ENCODE results near the gene RPL18A. TPM values are rescaled to one million over a fixed set of nuclear protein-coding genes. Genes with fewer than 3 reads are reported as not detected.

Gene RPL18A
- total and polyA plus RNA-seq, 10 of the 15 experiments (the other 5 are each of a cell fraction or from before 2014, with no cell fraction given) = 1,181 to 3,774 (median 2,300) TPM

DNA sequence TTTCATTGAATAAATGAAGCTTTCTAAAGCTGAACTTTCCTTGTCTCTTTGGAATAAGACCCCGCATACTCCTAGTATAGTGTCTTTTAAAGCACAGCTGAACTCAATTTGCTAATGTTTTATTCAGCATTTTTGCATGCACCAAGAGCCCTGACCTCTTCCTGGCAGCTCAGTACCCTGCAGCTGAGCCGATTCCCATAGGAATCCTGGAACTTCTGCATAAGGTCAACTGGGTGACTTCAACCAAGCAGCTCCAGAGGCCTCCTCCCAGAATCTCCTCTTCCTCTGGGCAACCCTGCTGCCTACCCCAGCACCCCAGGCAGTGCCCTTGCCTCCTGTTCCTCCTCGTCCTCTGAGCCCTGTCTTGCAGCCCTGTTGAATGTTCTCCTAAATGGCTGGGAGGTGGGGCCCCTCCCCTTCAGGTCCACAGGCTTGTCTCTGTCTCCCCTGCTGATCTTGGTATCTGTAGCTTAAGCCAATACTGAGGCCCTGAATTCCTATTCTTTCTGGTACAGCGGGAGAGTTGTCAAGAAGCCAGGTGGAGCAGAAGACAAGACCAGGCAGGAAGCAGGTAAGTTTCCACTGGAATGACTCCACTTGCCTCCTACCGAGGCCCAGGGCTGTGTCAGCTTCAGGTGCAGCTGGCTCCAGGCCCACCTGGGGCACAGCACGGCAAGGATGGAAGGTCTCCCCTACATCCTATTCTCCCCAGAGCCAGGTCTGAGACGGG, 49.5 kb downstream of the RPL18A start:
- in situ Hi-C loops (cut with MboI) (no loop called here), intact Hi-C loops (cut with micrococcal nuclease; ENCODE audit: unreplicated experiment) (no loop called here)
- Histone ChIP-seq H3K9ac (ENCODE audit: control insufficient read depth, insufficient read depth, low read length) (no peak overlapping the region), H2AFZ (ENCODE audit: control insufficient read depth, low read depth, low read length) (no peak overlapping the region), H3K4me3 (no peak overlapping the region), H3K4me2 (ENCODE audit: control insufficient read depth, insufficient read depth) (no peak overlapping the region), H3K36me3 (ENCODE audit: control insufficient read depth in 2 of 2, insufficient read depth in 2 of 2, low read length in 1 of 2) (no peaks in the 10 kb centered on the region), H3K27ac (ENCODE audit: control insufficient read depth, insufficient read depth) (no peak overlapping the region), H3K4me1 (ENCODE audit: control insufficient read depth, insufficient read depth, low read length) (no peaks in the 10 kb centered on the region), H4K20me1 (ENCODE audit: control insufficient read depth, insufficient read depth) (no peaks in the 10 kb centered on the region), H3K79me2 (ENCODE audit: control insufficient read depth, insufficient read depth, low read length) (no peaks in the 10 kb centered on the region), H3K9me3 (replicated peaks; ENCODE audit: control insufficient read depth, insufficient read depth, low read length) (peaks cover 7% of the 10 kb centered on the region; the same call in 1 of the 3 replicates), H3K27me3 (replicated peaks in 1 of 2; ENCODE audit: control insufficient read depth in 2 of 2, insufficient read depth in 2 of 2, low read length in 1 of 2) (no peaks in the 10 kb centered on the region)
- TF ChIP-seq, protein P1, sequence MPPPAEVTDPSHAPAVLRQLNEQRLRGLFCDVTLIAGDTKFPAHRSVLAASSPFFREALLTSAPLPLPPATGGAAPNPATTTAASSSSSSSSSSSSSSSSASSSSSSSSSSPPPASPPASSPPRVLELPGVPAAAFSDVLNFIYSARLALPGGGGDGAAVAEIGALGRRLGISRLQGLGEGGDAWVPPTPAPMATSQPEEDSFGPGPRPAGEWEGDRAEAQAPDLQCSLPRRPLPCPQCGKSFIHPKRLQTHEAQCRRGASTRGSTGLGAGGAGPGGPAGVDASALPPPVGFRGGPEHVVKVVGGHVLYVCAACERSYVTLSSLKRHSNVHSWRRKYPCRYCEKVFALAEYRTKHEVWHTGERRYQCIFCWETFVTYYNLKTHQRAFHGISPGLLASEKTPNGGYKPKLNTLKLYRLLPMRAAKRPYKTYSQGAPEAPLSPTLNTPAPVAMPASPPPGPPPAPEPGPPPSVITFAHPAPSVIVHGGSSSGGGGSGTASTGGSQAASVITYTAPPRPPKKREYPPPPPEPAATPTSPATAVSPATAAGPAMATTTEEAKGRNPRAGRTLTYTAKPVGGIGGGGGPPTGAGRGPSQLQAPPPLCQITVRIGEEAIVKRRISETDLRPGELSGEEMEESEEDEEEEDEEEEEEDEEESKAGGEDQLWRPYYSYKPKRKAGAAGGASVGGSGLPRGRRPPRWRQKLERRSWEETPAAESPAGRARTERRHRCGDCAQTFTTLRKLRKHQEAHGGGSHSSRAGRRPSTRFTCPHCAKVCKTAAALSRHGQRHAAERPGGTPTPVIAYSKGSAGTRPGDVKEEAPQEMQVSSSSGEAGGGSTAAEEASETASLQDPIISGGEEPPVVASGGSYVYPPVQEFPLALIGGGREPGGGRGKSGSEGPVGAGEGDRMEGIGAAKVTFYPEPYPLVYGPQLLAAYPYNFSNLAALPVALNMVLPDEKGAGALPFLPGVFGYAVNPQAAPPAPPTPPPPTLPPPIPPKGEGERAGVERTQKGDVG (CRISPR knock-in tag; IDR thresholded peaks at IDR 0.05) = no peak
- TF ChIP-seq SPI1 (IDR thresholded peaks at IDR 0.05; ENCODE audit: borderline replicate concordance, insufficient read depth, low read depth, low read length) (no peak), RBBP5 (conservative IDR thresholded peaks at IDR 0.05) (no peak), POU2F2 (IDR thresholded peaks at IDR 0.05; ENCODE audit: borderline replicate concordance, low read depth, low read length) (no peak), RAD51 (IDR thresholded peaks at IDR 0.05) (no peak), MXI1 (IDR thresholded peaks at IDR 0.05; ENCODE audit: low read depth, low read length) (no peak), STAT3 (IDR thresholded peaks at IDR 0.05; ENCODE audit: low read depth, low read length) (no peak), PML (IDR thresholded peaks at IDR 0.05; ENCODE audit: low read length) (no peak)
- TF ChIP-seq, protein P2, sequence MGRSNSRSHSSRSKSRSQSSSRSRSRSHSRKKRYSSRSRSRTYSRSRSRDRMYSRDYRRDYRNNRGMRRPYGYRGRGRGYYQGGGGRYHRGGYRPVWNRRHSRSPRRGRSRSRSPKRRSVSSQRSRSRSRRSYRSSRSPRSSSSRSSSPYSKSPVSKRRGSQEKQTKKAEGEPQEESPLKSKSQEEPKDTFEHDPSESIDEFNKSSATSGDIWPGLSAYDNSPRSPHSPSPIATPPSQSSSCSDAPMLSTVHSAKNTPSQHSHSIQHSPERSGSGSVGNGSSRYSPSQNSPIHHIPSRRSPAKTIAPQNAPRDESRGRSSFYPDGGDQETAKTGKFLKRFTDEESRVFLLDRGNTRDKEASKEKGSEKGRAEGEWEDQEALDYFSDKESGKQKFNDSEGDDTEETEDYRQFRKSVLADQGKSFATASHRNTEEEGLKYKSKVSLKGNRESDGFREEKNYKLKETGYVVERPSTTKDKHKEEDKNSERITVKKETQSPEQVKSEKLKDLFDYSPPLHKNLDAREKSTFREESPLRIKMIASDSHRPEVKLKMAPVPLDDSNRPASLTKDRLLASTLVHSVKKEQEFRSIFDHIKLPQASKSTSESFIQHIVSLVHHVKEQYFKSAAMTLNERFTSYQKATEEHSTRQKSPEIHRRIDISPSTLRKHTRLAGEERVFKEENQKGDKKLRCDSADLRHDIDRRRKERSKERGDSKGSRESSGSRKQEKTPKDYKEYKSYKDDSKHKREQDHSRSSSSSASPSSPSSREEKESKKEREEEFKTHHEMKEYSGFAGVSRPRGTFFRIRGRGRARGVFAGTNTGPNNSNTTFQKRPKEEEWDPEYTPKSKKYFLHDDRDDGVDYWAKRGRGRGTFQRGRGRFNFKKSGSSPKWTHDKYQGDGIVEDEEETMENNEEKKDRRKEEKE (IDR thresholded peaks at IDR 0.05) = no peak
- TF ChIP-seq, protein P3, sequence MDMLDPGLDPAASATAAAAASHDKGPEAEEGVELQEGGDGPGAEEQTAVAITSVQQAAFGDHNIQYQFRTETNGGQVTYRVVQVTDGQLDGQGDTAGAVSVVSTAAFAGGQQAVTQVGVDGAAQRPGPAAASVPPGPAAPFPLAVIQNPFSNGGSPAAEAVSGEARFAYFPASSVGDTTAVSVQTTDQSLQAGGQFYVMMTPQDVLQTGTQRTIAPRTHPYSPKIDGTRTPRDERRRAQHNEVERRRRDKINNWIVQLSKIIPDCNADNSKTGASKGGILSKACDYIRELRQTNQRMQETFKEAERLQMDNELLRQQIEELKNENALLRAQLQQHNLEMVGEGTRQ (IDR thresholded peaks at IDR 0.05; ENCODE audit: borderline replicate concordance, low read depth, low read length) = no peak
- CTCF ChIA-PET = no interaction called here
- BruUV-seq (replicated peaks) = no TSS peak
- POLR2A ChIA-PET = no interaction called here
- SMC1A ChIA-PET (ENCODE audit: uncharacterized antibody, unreplicated experiment) = no interaction called here
- RAD21 ChIA-PET (ENCODE audit: unreplicated experiment) = interaction anchor here (0.7 kb wide), 1 partner anchor 1265 kb away, joined by 3 read pairs; no protein-coding TSS in a partner anchor
- ATAC-seq (no peak), FAIRE-seq (no peak), DNase-seq (ENCODE audit: low read depth, low spot score) (no peak)
- WGBS (ENCODE audit: insufficient coverage, insufficient replicate concordance, low lambda C conversion rate, missing lambda C conversion rate) = 36% methylated on average over 7 of the region's 7 CpGs
